CD1c-positive myeloid dendritic cell (primary cell): ENCODE results near the gene TIFAB.

Source experiments
- DNase-seq: peaks from one replicate; pipeline ENCODE4 v3.0.0-alpha.2; 2016; ENCODE audit errors: extremely low spot score

TIFAB gene

GRCh38 chr5:135458356-135458755, 6.2 kb upstream of the TIFAB start:
- DNase-seq: no peak

- peak; percentile 71 for DNase-seq
Measured at GRCh38 chr5:135457424-135458071, 5.4 kb upstream of the TIFAB start.

- peak; percentile 99 for DNase-seq
Measured at GRCh38 chr5:135456238-135457099, 4.3 kb upstream of the TIFAB start.

GRCh38 chr5:135455876-135456237, 3.7 kb upstream of the TIFAB start:
- no peak for DNase-seq

- no peak for DNase-seq
Measured at GRCh38 chr5:135454946-135455345, 2.8 kb upstream of the TIFAB start.

- no peak for DNase-seq
Measured at GRCh38 chr5:135453613-135454012, 1.5 kb upstream of the TIFAB start.

- DNase-seq: no peak
Measured at GRCh38 chr5:135451581-135452320, 400 bp downstream of the TIFAB start.

GRCh38 chr5:135450952-135451351, 1.2 kb downstream of the TIFAB start:
- DNase-seq: no peak

GRCh38 chr5:135450336-135450735, 1.8 kb downstream of the TIFAB start:
- no peak for DNase-seq

GRCh38 chr5:135449644-135450043, 2.5 kb downstream of the TIFAB start:
- DNase-seq: no peak

- DNase-seq: peak; percentile 56
Measured at GRCh38 chr5:135448791-135449507, 3.2 kb downstream of the TIFAB start.

- DNase-seq: no peak
Measured at GRCh38 chr5:135448071-135448739, 3.9 kb downstream of the TIFAB start.

- no peak for DNase-seq
Measured at GRCh38 chr5:135447298-135447929, 4.7 kb downstream of the TIFAB start, which contains the start of gene DCANP1. TSS of gene DCANP1 (minus strand) at chr5:135447348. CDS start at chr5:135447108, 240 bp downstream.

GRCh38 chr5:135446615-135447014, 5.5 kb downstream of the TIFAB start:
- DNase-seq: no peak

GRCh38 chr5:135446206-135446605, 5.9 kb downstream of the TIFAB start:
- no peak for DNase-seq

- DNase-seq: peak; percentile 56
Measured at GRCh38 chr5:135445306-135445985, 6.7 kb downstream of the TIFAB start.

GRCh38 chr5:135444881-135445280, 7.3 kb downstream of the TIFAB start:
- DNase-seq: no peak

- peak; percentile 88 for DNase-seq
Measured at GRCh38 chr5:135444360-135444759, 7.8 kb downstream of the TIFAB start.

GRCh38 chr5:135443161-135443960, 8.8 kb downstream of the TIFAB start:
- DNase-seq: no peak
